Measurements from ENCODE around the gene TNIP3.
"Not testable (repeated sequence)": the region's sequence is repeated elsewhere in the genome, so short reads cannot be mapped to it uniquely, and the experiment has no call there.

The TNIP3 gene

DNA sequence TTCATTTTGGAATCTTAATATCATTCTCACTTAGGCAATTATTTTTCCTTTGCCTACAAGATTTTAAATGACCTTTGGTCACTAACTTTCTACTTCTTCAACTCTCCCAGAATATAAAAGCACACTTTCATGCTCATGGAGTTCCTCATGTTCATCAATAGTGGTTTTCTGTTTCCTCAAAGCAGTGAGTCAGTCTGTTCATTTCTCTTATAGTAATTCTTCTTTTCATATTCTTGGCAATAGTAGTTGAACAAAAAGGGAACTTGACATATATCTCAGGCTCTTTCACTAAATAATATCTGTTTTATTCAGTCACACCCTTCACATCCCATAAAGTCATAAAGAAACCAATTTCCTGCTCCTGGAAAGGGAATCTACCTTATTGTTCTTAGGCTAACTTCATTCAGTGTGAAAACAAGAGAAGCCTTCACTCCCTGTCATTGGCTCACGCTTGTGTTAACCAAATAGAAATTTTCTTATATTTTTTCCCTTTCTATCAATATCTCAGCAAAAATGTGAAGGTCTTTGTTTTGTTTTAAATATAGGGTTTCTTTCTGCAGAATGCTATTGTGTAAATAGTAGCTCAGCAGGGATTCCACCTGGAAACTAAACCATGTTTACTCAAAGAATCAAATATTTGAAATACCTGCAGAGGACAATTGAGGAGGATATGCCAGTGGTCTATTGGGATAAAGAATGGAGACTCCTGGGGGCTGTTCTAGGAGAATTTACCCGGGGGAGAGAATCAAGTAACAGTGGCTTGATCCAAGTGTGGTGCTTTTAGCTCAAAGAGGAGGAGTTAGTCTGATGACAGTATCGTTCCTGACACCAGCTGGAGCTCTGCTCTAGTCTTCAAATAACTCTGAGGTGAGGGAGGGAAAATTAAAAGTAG is 13.4 kb upstream of the TNIP3 start:
- DNase-seq: no peak

DNA sequence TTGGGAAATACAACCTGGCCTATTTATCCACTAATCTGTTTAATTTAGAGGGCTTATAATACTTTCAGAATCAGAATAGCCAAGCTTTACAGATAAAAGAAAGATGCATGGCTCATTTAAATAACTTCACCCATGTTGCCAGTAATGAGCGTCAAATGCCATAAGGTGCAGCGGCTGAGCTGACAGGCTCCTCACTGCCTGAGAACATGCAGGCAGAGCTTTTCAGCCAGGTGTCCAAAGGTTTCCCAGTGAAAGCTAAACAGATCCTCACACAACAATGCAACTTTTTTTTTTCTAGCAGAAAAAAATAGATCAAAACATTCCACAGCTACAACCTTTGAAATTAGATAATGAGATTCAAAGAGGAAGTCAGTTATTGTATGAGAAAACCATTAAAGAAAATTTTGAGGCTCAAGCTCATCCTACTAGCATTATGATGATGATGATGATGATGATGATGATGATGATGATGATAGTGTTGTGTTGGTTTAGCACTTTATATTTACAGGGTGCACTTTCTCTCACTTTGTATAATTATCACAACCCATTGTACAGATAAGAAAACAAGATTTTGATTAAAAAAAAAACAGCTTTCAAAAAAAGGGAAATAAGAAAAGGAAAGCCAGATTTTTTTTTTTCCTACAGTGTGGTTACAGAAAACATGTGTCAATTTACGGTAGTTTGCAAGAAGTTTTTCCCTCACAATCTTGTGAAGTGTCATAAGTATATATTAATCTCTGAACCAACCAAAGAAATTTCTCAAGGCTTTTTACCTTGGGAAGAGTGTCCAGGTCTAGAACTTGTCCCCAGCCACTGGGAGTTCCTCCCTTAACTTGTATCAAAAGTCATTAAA is 12.2 kb upstream of the TNIP3 start:
- DNase-seq: no peak

DNA sequence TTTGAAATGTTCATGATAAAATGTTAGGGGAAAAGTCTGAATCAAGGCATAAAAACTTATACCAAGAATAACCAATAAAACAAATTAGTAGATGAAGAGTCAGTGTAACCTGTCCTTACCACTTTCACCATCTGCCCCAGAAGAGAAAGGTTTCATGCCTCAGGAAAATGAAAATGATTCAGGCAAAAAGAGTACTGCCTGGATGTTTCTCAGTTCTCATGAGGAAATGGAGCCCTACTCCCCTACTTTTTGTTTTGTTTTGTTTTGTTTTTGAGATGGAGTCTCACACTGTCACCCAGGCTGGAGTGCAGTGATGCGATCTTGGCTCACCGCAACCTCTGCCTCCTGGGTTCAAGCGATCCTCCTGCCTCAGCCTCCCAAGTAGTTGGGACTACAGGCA is 7.4 kb upstream of the TNIP3 start:
- not testable (repeated sequence) for DNase-seq

DNA sequence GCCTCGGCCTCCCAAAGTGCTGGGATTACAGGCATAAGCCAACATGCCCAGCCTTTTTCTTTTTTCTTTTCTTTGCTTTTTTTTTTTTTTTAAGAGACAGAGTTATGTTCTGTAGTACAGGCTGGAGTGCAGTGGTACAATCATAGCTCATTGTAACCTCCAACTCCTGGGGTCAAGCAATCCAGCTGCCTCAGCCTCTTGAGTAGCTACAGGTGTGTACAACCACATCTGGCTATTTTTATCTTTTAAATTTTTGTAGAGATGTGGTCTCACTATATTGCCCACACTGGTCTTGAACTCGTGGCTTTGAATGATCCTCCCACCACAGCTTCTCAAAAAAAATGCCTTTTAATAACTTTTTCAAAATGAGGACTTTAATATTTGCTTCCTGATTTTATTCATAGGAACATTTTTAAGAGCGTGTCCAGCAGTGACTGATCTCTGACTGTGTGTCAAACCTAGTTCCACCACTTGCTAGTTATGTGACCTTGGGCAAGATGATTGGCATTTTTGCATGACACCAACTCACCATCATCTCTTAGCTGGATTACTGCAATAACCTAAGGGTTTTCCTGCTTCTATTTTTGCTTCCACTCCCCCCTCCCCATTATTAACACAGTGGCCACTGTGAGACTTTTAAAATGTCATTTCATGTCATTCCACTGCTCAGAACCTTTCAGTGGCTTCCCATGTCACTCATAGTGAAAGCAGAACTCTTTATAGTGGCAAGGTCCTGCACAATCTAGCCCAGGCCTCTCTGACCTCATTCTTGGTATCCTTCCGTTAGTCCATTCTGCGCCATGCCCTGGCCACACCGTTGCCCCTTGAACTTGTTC is 4.5 kb upstream of the TNIP3 start:
- DNase-seq: no peak

DNA sequence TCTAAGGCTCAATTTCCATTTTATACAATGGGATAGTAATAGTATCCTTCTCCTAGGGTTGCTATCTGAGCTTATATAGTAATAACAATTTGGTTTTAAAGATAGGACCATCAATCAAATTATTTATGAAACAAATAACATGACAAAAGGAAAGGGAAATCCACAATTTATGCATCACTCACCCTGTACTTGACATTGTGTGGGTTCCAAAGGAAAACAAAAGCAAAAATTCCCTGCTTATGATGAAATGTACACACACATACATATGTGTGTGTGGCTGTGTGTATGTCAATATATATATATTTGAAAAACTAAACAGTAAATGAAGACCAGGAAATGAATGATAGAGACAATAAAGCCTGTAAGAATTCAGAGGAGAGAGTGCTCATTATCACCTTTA is 2.9 kb upstream of the TNIP3 start:
- DNase-seq: no peak

DNA sequence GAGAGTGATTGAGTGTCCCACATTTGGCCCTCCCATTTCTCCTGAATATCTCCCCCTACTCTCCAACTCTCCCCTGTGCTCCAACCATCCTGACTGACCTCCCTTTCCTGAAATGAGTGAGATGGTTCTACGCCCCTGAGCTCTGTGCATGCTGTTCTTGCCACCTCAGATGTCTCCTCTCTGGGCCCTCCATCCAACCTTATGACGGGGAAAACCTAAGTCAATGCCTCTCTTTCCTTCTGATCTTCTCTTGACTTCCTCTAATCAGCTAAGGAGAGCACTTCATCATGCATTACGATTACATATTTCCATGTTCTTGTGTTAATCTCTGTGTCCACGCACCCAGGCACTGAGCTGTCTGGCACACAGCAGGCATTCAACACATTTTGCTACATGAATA is 1.1 kb upstream of the TNIP3 start:
- DNase-seq: no peak

DNA sequence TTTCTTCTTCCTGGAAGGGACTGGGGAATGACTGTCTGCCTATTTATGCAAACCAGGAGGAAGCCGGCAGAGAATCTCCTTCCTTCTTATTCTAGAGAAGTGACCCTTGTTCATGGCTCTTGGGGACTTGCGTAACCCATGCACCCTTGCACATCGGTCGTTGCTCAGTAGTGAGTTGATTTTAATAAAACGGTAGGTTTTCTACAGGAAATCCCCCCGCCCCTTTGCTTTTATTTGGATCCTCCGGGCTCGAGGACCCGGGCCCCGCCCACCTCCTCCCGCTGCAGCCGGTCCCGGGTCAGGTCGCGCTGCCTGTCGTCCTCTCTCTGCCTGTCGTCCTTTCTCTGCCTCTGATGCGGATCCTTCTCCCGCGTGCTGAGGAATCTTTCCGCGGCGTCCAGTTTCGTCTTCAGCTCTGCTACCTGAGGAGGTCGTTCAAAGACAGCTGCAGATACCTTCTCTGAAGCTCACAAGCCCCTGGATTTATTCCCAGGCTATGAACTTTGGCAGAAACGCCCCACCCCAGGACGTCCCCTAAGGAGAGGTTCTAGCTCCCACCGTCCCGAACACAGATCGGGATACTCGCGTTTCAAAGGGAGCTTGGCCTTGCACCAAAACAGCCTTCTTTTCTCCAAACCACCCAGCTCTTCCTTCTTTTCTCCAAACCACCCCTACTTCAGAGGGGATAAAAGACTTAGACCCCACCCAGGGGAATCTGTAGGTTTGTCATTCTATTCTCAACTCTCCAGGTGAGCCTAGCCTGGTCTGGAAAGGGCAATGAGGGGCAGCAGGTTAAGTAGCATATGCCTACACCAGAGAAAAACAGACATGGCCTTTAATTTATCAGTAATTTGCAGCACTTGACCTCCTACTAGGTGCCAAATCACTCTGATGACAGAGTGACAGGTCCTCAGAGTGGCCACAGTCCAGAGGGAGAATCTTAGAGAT is 7.0 kb downstream of the TNIP3 start:
- no peak for DNase-seq

DNA sequence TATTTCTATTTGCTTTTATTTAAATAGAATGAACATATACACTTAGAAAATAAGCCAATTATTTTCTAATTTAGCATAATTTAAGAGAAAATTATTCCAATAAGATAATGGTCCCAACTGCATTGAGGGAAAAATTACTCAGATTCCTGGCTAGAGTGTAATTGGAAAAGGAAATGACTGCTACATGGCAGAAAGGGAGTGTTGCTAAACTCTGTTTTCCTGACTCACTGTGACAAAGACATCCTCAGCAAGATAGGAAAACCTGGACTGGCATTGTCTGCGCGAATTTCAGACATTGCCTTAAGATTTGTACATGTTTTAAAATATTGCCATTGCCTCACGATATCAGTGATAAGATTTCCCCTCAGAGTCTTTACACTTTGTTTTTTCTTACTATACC is 8.2 kb downstream of the TNIP3 start:
- peak; percentile 61 for DNase-seq

DNA sequence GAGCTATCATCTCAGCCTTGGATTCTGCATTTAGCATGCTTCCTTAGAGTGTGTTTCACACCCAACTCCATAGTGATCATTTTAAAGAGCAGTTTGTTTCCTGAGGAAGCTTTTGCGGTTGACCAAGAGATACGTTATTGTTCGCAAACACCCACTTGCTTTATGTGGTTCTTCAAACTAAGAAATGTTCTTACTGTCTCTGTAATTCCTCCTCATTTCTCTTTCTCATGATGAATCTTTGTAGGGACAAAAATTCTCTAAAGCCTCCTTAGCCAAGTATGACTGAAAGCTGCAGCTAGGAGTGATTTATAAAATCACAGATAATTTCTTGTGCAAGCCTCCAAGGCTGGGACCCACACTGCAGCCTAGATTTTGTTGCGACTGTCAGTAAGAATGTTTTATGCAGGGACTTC is 10.0 kb downstream of the TNIP3 start:
- no peak for DNase-seq

DNA sequence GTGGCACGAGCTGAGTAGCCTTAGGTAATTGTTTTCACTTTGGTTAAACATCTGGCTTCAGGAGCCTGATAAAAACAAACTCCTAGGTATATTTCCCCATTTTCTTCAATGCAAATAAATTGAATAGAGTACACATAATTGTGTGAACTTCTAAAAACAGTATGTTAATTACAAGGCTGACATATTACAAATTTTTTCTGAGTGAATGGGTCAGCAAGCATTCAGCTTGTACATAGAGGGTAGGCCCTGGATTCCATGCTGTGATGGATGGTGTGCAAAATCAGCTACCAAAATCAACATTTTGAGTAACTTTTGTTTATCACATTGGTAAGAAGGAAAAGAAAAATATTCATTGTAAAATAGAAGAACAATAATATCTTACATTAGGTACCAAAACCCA is 12.2 kb downstream of the TNIP3 start:
- no peak for DNase-seq

DNA sequence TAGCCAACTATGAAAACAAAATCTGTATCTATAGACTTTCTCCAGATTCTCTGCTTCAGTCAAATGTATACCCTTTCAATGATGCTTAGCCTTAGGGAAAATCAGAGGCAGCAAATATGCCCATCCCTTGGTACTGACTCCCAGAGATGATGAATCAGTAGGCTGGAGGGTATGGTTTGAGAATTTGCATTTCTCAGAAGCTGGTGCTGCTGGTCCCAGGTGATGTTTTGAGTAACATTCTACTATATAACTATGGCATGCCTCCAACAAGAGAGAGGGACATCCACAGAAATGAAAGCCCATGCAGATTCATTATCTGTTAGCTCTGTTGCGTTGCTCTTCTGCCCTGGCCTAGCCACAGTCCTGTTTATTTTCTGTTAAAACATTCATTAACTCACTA is 13.6 kb downstream of the TNIP3 start:
- DNase-seq: no peak

DNA sequence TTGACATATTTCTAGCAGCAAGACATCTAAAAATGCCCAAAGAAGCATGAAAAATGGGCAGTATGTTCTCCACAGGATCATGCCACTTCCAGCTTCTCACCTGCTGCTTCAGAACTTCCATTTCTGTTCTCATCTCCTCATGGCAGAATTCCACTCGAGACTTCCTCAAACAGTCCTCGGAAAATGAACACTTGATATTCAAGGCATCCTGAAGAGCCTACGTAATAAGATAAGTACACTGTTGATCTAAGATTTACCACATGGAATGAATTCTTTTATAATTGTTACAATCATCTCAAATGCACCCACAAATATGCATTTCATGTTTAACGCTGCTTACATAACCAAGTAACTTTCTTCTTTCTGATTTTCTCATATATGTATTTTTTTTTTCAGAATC is 14.1 kb downstream of the TNIP3 start:
- no peak for DNase-seq

DNA sequence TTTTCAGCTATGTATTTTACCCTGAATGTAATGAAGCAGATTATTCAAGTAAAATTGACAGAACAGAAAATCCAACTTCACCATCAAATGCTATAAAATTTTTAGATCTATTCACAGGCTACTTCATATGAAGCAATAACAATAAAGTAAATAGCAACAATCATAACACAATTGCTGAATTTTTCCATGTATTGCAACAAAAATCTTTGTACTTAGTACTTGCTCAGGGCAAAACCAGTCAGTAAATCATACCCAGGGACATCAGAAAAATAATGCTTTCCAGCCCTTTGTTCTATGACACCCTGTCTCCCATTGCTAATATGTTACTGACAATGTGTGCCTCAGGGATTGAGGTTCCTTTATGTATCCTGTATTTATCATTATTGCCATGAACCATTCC is 15.5 kb downstream of the TNIP3 start:
- DNase-seq: no peak

DNA sequence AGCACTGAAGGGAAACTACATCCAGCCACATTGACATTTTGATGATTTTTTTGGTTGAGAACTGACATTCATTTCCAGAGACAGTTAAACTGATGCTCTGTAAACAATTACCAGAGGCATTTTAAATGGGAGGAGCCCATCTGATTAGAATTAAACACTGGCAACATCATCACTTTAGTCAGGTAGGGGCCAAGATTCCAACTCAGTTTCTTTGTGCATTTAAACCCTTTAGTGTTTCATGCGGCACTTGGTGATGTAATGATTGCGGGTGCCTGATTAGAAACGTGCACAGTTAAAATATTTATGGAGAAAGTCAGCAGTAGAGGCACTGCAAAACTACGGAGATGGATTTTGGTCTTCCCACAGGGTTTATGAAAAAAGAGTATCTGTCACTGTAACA is 16.1 kb downstream of the TNIP3 start:
- DNase-seq: no peak

DNA sequence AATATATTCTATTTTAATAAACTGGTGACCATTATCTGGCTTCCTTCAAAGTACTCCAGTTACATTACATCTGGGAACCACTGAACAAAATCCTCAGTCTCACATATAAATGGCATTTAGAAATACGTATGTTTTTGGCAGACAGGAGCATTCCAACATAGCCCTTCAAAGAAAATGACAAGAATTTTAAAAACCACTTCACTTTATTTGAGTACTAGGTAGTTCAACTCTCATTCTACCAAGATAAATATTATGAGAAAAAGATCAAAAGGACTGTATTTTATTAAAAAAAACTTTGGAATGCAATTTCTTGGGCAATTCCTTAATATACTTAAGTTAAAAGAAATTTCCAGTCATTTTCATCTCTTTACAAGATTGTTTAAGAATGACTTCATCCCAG is 17.6 kb downstream of the TNIP3 start:
- DNase-seq: no peak

DNA sequence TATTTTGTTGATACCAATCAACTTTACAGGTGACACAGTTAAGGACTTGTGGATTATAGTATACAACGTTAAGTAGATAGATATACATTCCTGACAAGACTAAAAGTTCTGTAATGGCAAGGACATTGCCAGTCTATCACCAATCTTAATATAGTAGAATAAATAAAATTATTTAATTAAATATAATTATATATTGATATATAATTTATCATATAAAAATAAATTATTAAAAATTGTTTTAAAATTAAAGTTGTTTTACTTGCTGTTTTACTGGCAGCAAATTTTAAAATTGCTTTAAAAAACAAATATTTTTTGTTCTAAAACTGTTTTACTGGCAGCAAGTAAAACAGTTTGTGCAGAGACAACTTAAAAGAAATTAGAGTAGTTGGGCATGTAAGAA is 18.7 kb downstream of the TNIP3 start:
- no peak for DNase-seq

DNA sequence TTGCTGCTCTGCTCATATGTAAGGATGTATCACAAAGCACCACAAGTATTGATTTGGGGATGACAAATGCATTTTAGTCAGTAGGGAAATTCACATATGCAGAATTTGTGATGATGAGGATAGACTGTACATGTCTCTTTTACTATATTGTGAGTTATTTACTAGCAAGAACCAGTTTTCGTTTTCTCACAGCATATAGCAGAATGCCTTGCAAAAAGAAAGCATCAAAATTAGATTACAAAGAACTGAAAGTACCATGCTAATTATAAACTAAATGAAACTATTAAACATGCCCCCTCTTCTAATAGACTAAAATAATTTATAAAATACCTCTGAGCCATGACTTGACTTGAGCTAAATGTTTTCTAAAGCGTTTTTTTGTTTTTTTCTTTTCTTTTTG is 20.1 kb downstream of the TNIP3 start:
- no peak for DNase-seq

DNA sequence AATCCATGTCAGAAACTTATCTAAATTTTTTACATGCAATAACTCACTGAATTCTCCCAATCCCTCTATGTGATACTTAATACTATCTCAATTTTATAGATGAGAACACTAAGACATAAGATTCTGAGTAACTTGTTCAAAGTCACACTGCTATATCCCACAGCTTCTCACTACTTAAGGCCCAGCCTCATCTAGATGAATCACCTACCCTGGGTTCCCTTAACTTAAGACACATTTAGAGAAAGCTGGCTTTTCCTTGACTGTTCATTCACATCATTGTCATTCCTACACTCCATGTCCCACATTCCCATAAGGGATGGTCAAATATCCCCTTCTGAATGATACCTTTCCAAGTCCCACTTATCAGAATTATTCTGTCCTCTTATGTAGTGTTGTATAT is 21.0 kb downstream of the TNIP3 start:
- no peak for DNase-seq

DNA sequence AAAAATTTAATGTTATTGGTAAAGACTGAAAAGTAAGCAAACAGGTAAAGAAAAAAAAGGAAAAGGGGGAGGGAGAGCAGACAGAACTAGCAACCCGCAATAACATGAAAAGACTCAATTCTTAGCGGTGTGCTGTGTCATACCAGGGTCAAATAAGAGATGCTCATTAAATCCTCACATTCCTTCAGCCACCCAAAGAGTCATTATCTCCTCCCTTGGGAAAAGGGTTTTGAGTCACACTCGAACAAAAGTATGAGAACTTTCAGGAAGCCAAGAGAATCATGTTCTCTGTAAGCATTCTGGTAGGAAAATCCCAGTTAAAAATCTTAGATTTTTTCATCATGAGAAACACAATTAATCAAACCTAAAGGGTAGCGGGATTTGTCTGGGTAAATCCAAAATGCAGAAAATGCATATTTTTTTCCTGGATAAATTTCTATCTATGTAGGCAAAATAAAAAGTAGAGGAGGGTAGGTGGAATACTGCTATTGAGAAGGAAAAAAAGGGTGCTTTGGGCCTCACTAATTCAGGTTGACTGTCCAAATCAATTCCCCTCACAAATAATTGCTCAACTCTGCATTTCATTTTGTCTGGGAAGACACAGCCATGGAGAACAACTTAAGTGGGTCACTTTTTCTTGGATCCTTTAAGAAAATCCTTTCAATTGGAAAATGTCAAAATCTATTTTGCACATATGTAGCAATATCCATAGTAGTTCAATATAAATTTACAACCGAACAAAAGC is 23.2 kb downstream of the TNIP3 start:
- peak; percentile 32 for DNase-seq

DNA sequence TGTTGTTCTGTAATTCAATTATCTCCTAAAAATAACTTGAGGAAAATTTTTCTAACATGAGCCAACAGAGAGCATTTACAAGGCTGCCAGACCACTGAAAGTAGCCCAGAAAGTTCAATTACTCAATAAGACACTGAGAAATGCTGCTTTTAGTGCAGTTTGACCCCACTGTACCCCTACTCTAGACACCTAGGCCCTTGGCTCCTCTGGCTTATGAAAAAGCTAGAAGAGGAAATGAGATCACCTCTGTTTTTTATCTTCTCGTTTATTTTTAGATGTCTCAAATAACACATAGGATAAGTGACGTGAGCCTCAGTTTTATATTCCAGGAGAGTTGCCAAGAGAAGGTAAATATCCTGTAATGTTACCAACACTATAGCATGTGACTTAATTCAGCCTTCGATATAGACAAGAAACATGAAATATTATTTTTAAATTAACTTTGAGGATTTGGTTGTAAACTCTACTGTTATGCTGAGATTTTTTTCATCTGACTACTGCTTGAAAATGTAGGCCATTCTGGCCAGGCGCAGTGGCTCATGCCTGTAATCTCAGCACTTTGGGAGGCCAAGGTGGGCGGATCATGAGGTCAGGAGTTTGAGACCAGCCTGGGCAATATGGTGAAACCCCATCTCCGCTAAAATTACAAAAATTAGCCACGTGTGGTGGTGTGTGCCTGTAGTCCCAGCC is 24.4 kb downstream of the TNIP3 start:
- DNase-seq: no peak
